Keratinocyte (primary cell): ENCODE results near the gene PARD6B. TPM values are rescaled to one million over a fixed set of nuclear protein-coding genes. Genes with fewer than 3 reads are reported as not detected.

Experiments
- DNase-seq: peaks from one replicate; pipeline ENCODE4 v3.0.0-alpha.2; 2011; ENCODE audit warnings: low read depth, missing footprints, low spot score
- FAIRE-seq: peaks from 2 replicates; lab custom pipeline; 2011; peaks lifted over from hg19 to GRCh38; lab: Jason Lieb, UNC
- H2AFZ ChIP-seq: 2 replicates; pipeline ENCODE4 v1.6.0; 2012; ENCODE audit warnings: low read length, control low read depth, inconsistent platforms; ENCODE audit not compliant: control insufficient read depth
- H3K27ac ChIP-seq: 2 replicates; pipeline ENCODE4 v1.5.1; 2011; ENCODE audit warnings: low read length; ENCODE audit not compliant: control insufficient read depth, insufficient read depth
- H3K27me3 ChIP-seq: 3 replicates; pipeline ENCODE4 v1.6.0; 2011; ENCODE audit warnings: low read length; ENCODE audit not compliant: control insufficient read depth, insufficient read depth; ENCODE audit errors: extremely low read depth
- H3K36me3 ChIP-seq, 2 experiments: 2 replicates in 1 of 2; 3 replicates in 1 of 2; pipeline ENCODE4 v1.5.1; 2011; ENCODE audit warnings: low read length in 2 of 2, mild to moderate bottlenecking in 1 of 2; ENCODE audit not compliant: control insufficient read depth in 2 of 2, insufficient read depth in 2 of 2; ENCODE audit errors: extremely low read depth in 1 of 2
- H3K4me1 ChIP-seq: 3 replicates; pipeline ENCODE4 v1.5.1; 2011; ENCODE audit warnings: low read length; ENCODE audit not compliant: control insufficient read depth, insufficient read depth; ENCODE audit errors: extremely low read depth
- H3K4me2 ChIP-seq: 3 replicates; pipeline ENCODE4 v1.6.0; 2011; ENCODE audit warnings: low read depth, low read length; ENCODE audit not compliant: control insufficient read depth, insufficient read depth; ENCODE audit errors: extremely low read depth
- H3K4me3 ChIP-seq, 3 experiments: fragments of 200-600 bp in 1 of 3; sonication (generic) in 1 of 3; 2 replicates in 2 of 3; 3 replicates in 1 of 3; pipeline ENCODE4 v1.5.1; 2011 to 2016; ENCODE audit warnings: low read length in 3 of 3, mild to moderate bottlenecking in 3 of 3, control low read depth in 2 of 3, inconsistent platforms in 1 of 3, low read depth in 1 of 3, mixed read lengths in 1 of 3, mixed run types in 1 of 3, moderate library complexity in 1 of 3; ENCODE audit not compliant: control insufficient read depth in 2 of 3, insufficient read depth in 2 of 3; ENCODE audit errors: extremely low read depth in 1 of 3
- H3K79me2 ChIP-seq: 2 replicates; pipeline ENCODE4 v1.6.0; 2012; ENCODE audit warnings: low read length; ENCODE audit not compliant: control insufficient read depth, insufficient read depth
- H3K9ac ChIP-seq: 3 replicates; pipeline ENCODE4 v1.6.0; 2011; ENCODE audit warnings: low read length; ENCODE audit not compliant: control insufficient read depth, insufficient read depth; ENCODE audit errors: extremely low read depth
- H3K9me1 ChIP-seq: 3 replicates; pipeline ENCODE4 v1.6.0; 2011; ENCODE audit warnings: low read length; ENCODE audit not compliant: control insufficient read depth, insufficient read depth; ENCODE audit errors: extremely low read depth
- H3K9me3 ChIP-seq: 2 replicates; pipeline ENCODE4 v1.5.1; 2012; ENCODE audit warnings: low read depth, low read length; ENCODE audit not compliant: control insufficient read depth
- H4K20me1 ChIP-seq: 3 replicates; pipeline ENCODE4 v1.6.0; 2011; ENCODE audit warnings: low read length; ENCODE audit not compliant: control insufficient read depth, insufficient read depth; ENCODE audit errors: extremely low read depth
- EZH2 ChIP-seq: IDR thresholded peaks from one replicate; pipeline ENCODE4 v1.6.1; 2012; ENCODE audit warnings: inconsistent platforms, mild to moderate bottlenecking, low read length, moderate library complexity
- dilution Hi-C: fragments of 300-500 bp; cut with MboI; formaldehyde crosslinking; loops from one replicate; pipeline ENCODE4 v1.7.0; 2020; ENCODE audit warnings: low sequenced_read_pairs; ENCODE audit not compliant: extremely low pct_ligation_motif_present
- polyA plus RNA-seq, 5 experiments: library from polyadenylated mRNA; depleted of rRNA in 3 of 5; stranded (reverse) in 3 of 5; stranded (forward) in 1 of 5; unstranded in 1 of 5; fragments of >200 nt; gene quantifications; 1 replicate in 1 of 5; 2 replicates in 3 of 5; 3 replicates in 1 of 5; pipeline versions ENCODE4 v1.2.1 to v1.2.3, GENCODE V29; 2011 to 2012; ENCODE audit warnings: missing spikeins in 2 of 5, low read depth in 1 of 5, low replicate concordance in 1 of 5
- TF ChIP-seq, protein P1 (sequence below), 3 experiments: IDR thresholded peaks in 1 of 3; conservative IDR thresholded peaks in 1 of 3; optimal IDR thresholded peaks in 1 of 3; 2 replicates in 2 of 3; 3 replicates in 1 of 3; pipeline versions ENCODE3 to v1.5.1; 2011; ENCODE audit warnings: low read length in 3 of 3, mild to moderate bottlenecking in 3 of 3, moderate library complexity in 2 of 3, control low read depth in 1 of 3, inconsistent platforms in 1 of 3; ENCODE audit not compliant: insufficient read depth in 2 of 3; ENCODE audit errors: extremely low read depth in 1 of 3

Gene PARD6B
- polyA plus RNA-seq, 1 donor (not counting 4 experiments of a cell fraction or from before 2014, with no cell fraction given): 2.0 TPM

DNA sequence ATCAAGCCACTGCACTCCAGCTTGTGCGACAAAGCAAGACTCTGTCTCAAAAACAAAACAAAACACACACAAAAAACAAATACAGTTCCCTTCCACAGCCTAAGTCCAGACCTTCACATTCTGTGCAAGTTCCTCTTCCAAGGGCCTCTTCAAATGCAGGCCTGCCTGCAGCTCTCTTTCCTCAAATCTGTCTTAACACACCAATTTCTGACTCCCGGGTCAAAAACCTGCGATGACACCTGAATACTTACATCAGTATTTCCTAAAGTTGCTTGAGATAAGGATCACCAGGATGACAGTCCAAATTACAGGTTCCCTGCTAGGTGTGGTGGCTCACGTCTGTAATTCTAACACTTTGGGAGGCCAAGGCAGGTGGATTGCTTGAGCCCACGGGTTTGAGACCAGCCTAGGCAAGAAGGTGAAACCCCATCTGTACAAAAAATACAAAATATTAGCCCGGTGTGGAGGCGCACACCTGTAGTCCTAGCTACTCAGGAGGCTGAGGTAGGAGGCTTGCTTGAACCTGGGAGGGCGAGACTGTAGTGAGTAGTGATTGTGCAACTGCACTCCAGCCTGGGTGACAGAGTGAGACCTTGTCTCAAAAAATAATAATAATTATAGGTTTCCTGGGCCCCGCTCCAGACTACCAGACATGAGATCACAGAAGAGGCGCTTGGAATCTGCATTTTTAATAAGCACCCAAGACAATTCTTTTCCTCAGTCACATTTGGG, 8.8 kb upstream of the PARD6B start:
- Histone ChIP-seq H3K9ac (no peak overlapping the region), H3K9me3 (no peaks in the 10 kb centered on the region), H3K4me3 (no peak overlapping the region), H3K4me1 (peaks cover 17% of the 10 kb centered on the region), H3K27me3 (no peaks in the 10 kb centered on the region), H2AFZ (no peak overlapping the region), H3K9me1 (no peaks in the 10 kb centered on the region), H3K79me2 (no peaks in the 10 kb centered on the region), H4K20me1 (no peaks in the 10 kb centered on the region), H3K27ac (no peak overlapping the region), H3K4me2 (no peak overlapping the region), H3K36me3 (no peaks in the 10 kb centered on the region)
- dilution Hi-C loops: no loop called here
- no peak for FAIRE-seq
- TF ChIP-seq, protein P1, sequence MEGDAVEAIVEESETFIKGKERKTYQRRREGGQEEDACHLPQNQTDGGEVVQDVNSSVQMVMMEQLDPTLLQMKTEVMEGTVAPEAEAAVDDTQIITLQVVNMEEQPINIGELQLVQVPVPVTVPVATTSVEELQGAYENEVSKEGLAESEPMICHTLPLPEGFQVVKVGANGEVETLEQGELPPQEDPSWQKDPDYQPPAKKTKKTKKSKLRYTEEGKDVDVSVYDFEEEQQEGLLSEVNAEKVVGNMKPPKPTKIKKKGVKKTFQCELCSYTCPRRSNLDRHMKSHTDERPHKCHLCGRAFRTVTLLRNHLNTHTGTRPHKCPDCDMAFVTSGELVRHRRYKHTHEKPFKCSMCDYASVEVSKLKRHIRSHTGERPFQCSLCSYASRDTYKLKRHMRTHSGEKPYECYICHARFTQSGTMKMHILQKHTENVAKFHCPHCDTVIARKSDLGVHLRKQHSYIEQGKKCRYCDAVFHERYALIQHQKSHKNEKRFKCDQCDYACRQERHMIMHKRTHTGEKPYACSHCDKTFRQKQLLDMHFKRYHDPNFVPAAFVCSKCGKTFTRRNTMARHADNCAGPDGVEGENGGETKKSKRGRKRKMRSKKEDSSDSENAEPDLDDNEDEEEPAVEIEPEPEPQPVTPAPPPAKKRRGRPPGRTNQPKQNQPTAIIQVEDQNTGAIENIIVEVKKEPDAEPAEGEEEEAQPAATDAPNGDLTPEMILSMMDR (optimal IDR thresholded peaks at IDR 0.05 in 1 of 3, IDR thresholded peaks at IDR 0.05 in 1 of 3, conservative IDR thresholded peaks at IDR 0.05 in 1 of 3; ENCODE audit: extremely low read depth in 1 of 3, insufficient read depth in 2 of 3, low read length in 3 of 3): no peak
- TF ChIP-seq EZH2: no peak
- DNase-seq: no peak

DNA sequence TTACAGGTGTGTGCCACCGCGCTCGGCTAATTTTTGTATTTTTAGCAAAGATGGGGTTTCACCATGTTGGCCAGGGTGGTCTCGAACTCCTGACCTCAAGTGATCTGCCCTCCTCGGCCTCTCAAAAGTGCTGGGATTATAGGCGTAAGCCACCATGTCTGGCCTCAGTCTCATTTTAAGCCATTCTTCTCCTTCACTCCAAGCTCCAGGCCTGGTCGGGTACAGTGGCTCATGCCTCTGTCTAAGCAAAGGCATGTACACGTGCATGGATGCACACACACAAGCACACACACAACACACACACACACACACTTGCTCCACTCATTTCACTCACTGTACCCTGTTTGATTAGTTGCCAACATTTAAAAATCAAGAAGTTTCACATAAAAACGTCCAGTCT, 7.7 kb upstream of the PARD6B start:
- H3K27me3 ChIP-seq: no peaks in the 10 kb centered on the region
- no peak overlapping the region for H3K27ac ChIP-seq
- H3K36me3 ChIP-seq: no peaks in the 10 kb centered on the region
- no peak overlapping the region for H3K4me3 ChIP-seq
- FAIRE-seq (no peak), DNase-seq (no peak)
- no peaks in the 10 kb centered on the region for H3K79me2 ChIP-seq
- TF ChIP-seq EZH2: no peak
- TF ChIP-seq, protein P1 (optimal IDR thresholded peaks at IDR 0.05 in 1 of 3, IDR thresholded peaks at IDR 0.05 in 1 of 3, conservative IDR thresholded peaks at IDR 0.05 in 1 of 3; ENCODE audit: extremely low read depth in 1 of 3, insufficient read depth in 2 of 3, low read length in 3 of 3): no peak
- no peaks in the 10 kb centered on the region for H3K9me1 ChIP-seq
- H3K9me3 ChIP-seq: no peaks in the 10 kb centered on the region
- H3K9ac ChIP-seq: no peak overlapping the region
- H2AFZ ChIP-seq: no peak overlapping the region
- no peak overlapping the region for H3K4me2 ChIP-seq
- dilution Hi-C loops: no loop called here
- no peaks in the 10 kb centered on the region for H4K20me1 ChIP-seq
- H3K4me1 ChIP-seq: peaks cover 28% of the 10 kb centered on the region
